OCI-LY1 (cell line): ENCODE measurements around the gene ATG5.

Experiments
- EZH2 ChIP-seq: fragments of 200-600 bp; sonication (generic), shearing (Covaris generic); IDR thresholded peaks from 2 replicates; pipeline ENCODE4 v1.8.0; 2017; ENCODE audit warnings: borderline replicate concordance, mixed run types, mild to moderate bottlenecking, antibody characterized with exemption, low read length, moderate library complexity, mixed read lengths
- TF ChIP-seq, protein P1 (sequence below): fragments of 200-600 bp; sonication (generic), shearing (Covaris generic); IDR thresholded peaks from 2 replicates; pipeline ENCODE4 v1.5.1; 2017; ENCODE audit warnings: mild to moderate bottlenecking, antibody characterized with exemption, low read length, moderate library complexity, mixed read lengths

DNA sequence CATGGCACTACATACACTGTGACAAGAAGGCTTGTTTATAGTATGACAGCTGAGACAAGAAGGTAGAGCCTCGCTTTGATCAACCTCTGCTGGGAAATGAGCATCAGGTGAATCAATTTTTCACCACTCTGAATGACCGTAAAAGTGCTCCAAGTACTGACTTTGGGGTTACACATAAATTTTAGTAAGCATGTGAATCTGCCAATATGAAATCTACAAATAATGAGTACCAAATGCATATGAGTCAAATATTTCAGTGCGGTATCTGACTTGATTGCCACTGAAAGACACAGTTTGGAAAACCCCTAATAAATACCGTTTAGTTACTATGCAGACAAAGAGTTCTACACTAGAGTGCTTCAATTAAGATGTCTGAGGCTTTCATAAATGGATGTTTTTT, 77.8 kb downstream of the ATG5 start:
- TF ChIP-seq, protein P1, sequence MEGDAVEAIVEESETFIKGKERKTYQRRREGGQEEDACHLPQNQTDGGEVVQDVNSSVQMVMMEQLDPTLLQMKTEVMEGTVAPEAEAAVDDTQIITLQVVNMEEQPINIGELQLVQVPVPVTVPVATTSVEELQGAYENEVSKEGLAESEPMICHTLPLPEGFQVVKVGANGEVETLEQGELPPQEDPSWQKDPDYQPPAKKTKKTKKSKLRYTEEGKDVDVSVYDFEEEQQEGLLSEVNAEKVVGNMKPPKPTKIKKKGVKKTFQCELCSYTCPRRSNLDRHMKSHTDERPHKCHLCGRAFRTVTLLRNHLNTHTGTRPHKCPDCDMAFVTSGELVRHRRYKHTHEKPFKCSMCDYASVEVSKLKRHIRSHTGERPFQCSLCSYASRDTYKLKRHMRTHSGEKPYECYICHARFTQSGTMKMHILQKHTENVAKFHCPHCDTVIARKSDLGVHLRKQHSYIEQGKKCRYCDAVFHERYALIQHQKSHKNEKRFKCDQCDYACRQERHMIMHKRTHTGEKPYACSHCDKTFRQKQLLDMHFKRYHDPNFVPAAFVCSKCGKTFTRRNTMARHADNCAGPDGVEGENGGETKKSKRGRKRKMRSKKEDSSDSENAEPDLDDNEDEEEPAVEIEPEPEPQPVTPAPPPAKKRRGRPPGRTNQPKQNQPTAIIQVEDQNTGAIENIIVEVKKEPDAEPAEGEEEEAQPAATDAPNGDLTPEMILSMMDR = no peak
- no peak for TF ChIP-seq EZH2
